ENCODE measurements around the gene FSCN2. TPM values are rescaled to one million over a fixed set of nuclear protein-coding genes. Genes with fewer than 3 reads are reported as not detected.
A peak's percentile ranks its signal among the peaks of the same experiment; 100 is the strongest.
"Not testable (repeated sequence)": the region's sequence is repeated elsewhere in the genome, so short reads cannot be mapped to it uniquely, and the experiment has no call there.

FSCN2 gene
- total RNA-seq, 1 donor from 2014 or later, result 1.0 TPM

GRCh38 chr17:81526662-81527571 is 1.3 kb upstream of the FSCN2 start:
- no peak for DNase-seq

GRCh38 chr17:81528384-81528650 is 140 bp downstream of the FSCN2 start:
- no peak for DNase-seq

GRCh38 chr17:81528651-81529436 is 667 bp downstream of the FSCN2 start:
- DNase-seq, result no peak

DNA sequence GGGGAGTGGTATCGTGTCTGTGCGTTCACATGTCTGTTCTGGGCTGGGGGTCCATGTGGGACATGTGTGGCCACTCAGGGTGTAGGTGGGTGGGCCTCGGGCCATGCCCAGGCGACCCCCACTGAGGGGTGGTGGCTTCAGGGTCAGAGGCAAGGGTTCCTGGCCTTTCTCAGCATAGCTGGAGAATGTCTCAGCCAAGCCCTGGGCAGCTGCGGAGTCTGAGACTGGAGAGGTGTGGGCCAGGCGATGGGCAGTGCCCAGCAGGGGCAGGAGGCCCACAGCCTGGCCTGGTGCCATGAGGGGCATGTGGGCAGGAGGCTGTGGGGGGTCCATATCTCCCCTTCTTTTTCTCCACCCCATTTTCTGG is 1.2 kb downstream of the FSCN2 start:
- no peak for DNase-seq

- not testable (repeated sequence) for DNase-seq
Measured at GRCh38 chr17:81531013-81531412, 2.8 kb downstream of the FSCN2 start.

DNA sequence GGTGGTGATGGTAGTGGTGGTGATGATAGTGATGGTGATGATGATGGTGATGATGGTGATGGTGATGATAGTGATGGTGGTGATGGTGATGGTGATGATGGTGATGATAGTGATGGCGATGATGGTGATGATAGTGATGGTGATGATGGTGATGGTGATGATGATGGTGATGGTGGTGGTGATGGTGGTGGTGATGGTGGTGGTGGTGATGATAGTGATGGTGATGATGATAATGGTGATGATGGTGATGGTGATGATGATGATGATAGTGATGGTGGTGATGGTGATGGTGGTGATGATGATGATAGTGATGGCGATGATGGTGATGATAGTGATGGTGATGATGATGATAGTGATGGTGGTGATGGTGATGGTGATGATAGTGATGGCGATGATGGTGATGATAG is 3.8 kb downstream of the FSCN2 start:
- not testable (repeated sequence) for DNase-seq

- no peak for DNase-seq
Measured at GRCh38 chr17:81532490-81533287, 4.5 kb downstream of the FSCN2 start.

- no peak for DNase-seq
Measured at GRCh38 chr17:81533339-81534141, 5.4 kb downstream of the FSCN2 start.

DNA sequence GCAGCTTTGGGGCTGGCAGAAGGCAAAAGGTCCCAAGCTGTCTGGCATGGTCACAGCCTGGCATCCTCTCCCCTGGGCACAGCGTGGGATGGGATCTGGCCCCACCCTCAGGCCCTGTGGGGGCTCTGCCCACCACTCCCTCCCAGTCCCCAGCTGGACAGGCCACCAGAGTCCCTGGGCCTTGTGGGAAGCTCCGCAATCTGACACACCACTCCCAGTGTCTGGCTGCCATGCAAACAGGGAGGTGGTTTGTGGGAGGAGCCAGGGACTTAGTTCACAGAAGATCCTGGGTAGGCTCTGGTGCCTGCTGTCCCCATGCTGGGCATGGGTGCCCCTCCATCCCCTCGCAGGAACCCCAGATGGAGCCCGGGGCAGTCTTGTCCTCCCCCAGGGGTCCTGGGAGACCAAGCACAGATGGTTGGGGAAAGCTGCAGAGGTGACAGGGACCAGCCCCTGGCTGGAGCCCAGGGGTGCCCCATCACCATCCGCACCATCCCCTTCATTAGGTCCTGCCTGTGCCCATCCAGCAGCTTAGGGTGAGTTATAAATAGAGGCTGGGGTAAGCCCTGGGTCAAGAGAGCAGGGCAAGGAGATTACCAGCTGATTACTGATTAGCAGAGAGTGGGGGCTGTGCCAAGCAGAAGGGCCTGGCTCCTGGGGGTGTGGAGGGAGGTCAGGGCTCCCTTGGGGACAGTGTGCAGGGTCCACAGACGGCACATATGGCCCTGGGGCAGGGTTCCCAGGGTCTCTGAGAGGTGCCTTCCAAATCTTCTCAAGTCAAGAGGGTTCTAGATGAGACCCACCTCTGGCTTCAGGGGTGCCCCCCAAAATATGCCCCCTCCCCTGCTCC is 6.2 kb downstream of the FSCN2 start:
- DNase-seq, result no peak

DNA sequence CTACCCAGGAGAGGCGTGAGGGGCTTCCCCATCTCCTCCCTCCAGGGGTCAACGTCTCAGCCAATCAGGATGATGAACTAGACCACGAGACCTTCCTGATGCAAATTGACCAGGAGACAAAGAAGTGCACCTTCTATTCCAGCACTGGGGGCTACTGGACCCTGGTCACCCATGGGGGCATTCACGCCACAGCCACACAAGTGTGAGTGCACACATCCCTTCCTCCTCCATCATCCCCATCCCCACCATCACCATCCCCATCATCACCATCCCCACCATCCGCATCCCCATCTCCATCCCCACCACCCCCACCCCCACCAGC is 6.8 kb downstream of the FSCN2 start:
- DNase-seq, result no peak

DNA sequence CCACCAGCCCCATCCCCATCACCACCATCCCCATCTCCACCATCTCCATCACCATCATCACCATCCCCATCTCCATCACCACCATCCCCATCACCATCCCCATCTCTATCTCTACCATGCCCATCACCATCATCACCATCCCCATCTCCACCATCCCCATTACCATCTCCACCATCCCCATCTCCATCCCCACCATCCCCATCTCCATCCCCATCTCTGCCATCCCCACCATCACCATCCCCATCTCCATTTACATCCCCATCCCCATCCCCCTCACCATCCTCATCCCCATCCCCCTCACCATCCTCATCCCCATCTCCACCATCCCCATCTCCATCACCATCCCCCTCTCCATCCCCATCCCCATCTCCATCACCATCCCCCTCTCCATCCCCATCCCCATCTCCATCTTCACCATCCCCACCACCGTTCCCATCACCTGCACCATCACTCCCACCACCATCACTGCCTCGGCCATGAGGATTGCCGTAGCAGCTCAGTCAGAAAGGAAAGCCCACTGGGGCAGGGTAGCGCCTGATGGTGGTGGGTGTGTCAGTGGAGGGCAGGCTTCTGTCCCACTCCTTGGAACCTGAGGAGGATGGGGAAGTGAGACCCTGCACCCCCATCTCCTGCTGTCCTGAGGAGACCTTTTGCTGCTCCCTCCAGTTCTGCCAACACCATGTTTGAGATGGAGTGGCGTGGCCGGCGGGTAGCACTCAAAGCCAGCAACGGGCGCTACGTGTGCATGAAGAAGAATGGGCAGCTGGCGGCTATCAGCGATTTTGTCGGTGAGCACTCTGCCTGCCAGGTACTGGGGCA is 7.5 kb downstream of the FSCN2 start:
- DNase-seq, result no peak

DNA sequence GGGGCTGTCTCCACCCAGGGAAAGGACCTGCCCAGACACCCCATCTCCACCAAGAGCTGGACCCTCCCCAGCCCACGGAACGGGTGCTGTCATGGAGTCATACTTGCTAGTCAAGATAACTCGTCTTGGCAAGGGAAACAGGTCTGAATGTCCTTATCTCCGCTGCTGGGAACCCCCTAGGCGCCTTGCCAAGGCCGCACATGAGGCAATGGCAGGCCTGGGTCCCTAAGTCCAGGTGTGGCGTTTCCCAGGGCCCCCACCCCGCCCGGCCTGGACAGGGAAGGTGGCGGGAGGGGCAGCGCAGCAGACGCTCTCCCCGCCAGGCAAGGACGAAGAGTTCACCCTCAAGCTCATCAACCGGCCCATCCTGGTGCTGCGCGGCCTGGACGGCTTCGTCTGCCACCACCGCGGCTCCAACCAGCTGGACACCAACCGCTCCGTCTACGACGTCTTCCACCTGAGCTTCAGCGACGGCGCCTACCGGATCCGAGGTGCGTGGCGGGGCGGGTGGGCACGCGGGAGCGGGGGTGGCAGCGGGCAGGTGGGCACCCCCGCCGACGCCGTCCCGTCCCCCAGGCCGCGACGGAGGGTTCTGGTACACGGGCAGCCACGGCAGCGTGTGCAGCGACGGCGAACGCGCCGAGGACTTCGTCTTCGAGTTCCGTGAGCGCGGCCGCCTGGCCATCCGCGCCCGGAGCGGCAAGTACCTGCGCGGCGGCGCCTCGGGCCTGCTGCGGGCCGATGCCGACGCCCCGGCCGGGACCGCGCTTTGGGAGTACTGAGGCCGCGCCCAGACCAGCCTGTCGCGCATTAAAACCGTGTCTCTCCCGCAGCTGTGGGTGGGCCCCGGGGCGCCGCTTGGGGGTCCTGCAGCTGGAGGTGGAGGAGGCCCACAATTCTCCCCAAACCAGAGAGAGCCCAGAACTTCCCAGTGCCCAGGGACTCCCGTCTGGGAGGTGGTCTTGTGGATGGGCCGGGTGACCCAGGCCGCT is 8.4 kb downstream of the FSCN2 start:
- peak; percentile 32 for DNase-seq

GRCh38 chr17:81537343-81537855 is 9.2 kb downstream of the FSCN2 start:
- peak; percentile 62 for DNase-seq

GRCh38 chr17:81537856-81538555 is 9.8 kb downstream of the FSCN2 start:
- DNase-seq, result no peak

DNA sequence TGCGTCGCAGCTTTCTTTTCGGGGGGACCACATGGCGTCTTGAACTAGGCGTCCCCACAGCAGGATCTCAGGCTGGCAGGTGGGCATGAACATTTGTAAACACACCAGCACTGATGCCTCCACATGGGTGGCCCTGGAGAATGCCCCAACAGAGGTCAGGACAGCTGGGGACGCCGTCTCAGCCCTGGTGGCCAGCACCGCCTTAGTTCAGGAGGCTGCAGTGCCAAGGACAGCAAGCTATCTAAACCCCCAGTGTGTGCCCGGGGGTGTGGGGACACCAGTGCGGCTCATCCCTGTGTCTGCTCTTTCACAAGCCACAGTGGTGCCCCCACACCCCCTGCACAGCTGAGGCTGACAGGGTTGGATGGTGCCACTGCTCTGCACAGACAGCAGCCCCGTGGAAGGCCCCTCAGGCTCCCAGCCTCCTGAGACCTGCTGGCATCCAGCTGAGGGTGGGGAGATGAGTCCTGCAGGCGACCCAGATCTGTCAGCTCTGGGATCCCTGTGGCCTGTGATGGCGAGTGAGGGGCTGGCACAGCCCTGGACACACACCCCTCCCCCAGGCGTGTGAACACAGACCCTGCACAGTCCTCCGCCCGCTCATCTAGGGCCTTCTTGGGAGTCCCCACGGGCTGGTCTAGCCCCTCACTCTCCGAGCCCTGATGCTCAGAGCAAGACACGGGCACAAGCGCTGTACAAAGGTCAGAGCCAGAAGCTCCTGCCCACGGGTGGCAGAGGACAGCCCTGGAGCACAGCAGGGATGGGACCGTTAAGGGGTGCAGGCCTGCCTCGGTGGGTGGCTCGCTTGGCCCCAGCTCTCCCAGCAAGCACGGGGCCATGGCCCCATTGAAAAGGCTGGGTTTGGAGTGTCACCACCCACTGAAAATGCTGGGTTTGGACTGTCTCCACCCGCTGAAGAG is 10.7 kb downstream of the FSCN2 start:
- no peak for DNase-seq

GRCh38 chr17:81539571-81539900 is 11.4 kb downstream of the FSCN2 start:
- DNase-seq, result no peak

GRCh38 chr17:81539961-81540675 is 11.9 kb downstream of the FSCN2 start:
- DNase-seq, result no peak
